ENCODE data around the gene MYO16.

GRCh38 chr13:108594153-108594552 lies 35.3 kb upstream of the MYO16 start:
- TF ChIP-seq CTCF (IDR thresholded peaks at IDR 0.05; ENCODE audit: insufficient read depth, low read length, poor library complexity, severe bottlenecking), result no peak
- TF ChIP-seq EZH2phosphoT487 (conservative IDR thresholded peaks at IDR 0.05; ENCODE audit: low read length), result no peak
